Right lobe of liver (tissue), 4 donors: ENCODE measurements around the gene RPIA.
A peak's percentile ranks its signal among the peaks of the same experiment; 100 is the strongest.

Experiments used
- CTCF ChIP-seq, 4 donors: fragments of 200-600 bp in 3 of 4; fragments of 450-650 bp in 1 of 4; IDR thresholded peaks; one replicate each; pipeline versions ENCODE4 v1.5.1 to v1.8.0; 2016 to 2022; ENCODE audit warnings: antibody characterized with exemption in 4 of 4, mild to moderate bottlenecking in 2 of 4
- POLR2A ChIP-seq: fragments of 450-650 bp; IDR thresholded peaks from one replicate; pipeline ENCODE4 v1.6.1; 2017; ENCODE audit warnings: antibody characterized with exemption, mild to moderate bottlenecking
- donor health status: DM: no; HTN: no; CAD: no.
- donor health status: DM: no; HTN: no; CAD: no.
- donor health status: DM: no; HTN: yes; CAD: no.

- TF ChIP-seq CTCF (IDR thresholded peaks at IDR 0.05): peak; percentile 75 to 96 (median 92)
- no peak for TF ChIP-seq POLR2A
Observed at GRCh38 chr2:88739985-88740600, 48.6 kb downstream of the RPIA start.
